Gastrocnemius medialis (tissue), 4 donors: ENCODE data around the gene LDHAL6B.

Source experiments
- CTCF ChIP-seq, 5 experiments: fragments of 450-650 bp in 3 of 5; fragments of 200-600 bp in 2 of 5; sonication (generic) in 2 of 5; IDR thresholded peaks in 4 of 5; conservative IDR thresholded peaks in 1 of 5; 1 replicate in 4 of 5; 2 replicates in 1 of 5; pipeline ENCODE4 v1.5.1; 2016 to 2019; ENCODE audit warnings: antibody characterized with exemption in 5 of 5, mild to moderate bottlenecking in 3 of 5, moderate library complexity in 3 of 5
- POLR2A ChIP-seq, 2 donors: fragments of 450-650 bp; IDR thresholded peaks; one replicate each; pipeline ENCODE4 v1.6.1; 2017; ENCODE audit warnings: antibody characterized with exemption in 2 of 2, mild to moderate bottlenecking in 2 of 2, moderate library complexity in 2 of 2

- TF ChIP-seq CTCF (IDR thresholded peaks at IDR 0.05 in 4 of 5, conservative IDR thresholded peaks at IDR 0.05 in 1 of 5) (no peak), POLR2A (IDR thresholded peaks at IDR 0.05) (no peak)
These were observed 30.6 kb downstream of the LDHAL6B start for GRCh38 chr15:59237119-59237855.
